Immature natural killer cell (primary cell): Measurements from ENCODE around the gene B3GNT7. TPM values are rescaled to one million over a fixed set of nuclear protein-coding genes. Genes with fewer than 3 reads are reported as not detected.

Source experiments
- DNase-seq, 3 donors: peaks; one replicate each; pipeline ENCODE4 v3.0.0; 2022; ENCODE audit warnings: mixed read lengths in 1 of 3
- H3K27ac Mint-ChIP-seq, 6 donors: one replicate each; pipeline ENCODE4 v1.8.0; 2020; ENCODE audit warnings: mixed read lengths in 6 of 6, mild to moderate bottlenecking in 5 of 6, inconsistent platforms in 4 of 6, moderate library complexity in 3 of 6
- H3K27me3 Mint-ChIP-seq, 3 donors: one replicate each; pipeline ENCODE4 v1.8.0; 2020 to 2021; ENCODE audit warnings: low read depth in 3 of 3, mild to moderate bottlenecking in 3 of 3, mixed read lengths in 3 of 3, moderate library complexity in 3 of 3, inconsistent platforms in 1 of 3
- H3K36me3 Mint-ChIP-seq, 3 donors: one replicate each; pipeline ENCODE4 v1.8.0; 2020; ENCODE audit warnings: mixed read lengths in 3 of 3, inconsistent platforms in 2 of 3, mild to moderate bottlenecking in 2 of 3
- H3K4me1 Mint-ChIP-seq, 2 donors: one replicate each; pipeline ENCODE4 v1.8.0; 2020; ENCODE audit warnings: inconsistent platforms in 2 of 2, mild to moderate bottlenecking in 2 of 2, mixed read lengths in 2 of 2, moderate library complexity in 1 of 2
- H3K4me3 Mint-ChIP-seq, 5 donors: one replicate each; pipeline ENCODE4 v1.8.0; 2020; ENCODE audit warnings: mild to moderate bottlenecking in 5 of 5, mixed read lengths in 5 of 5, inconsistent platforms in 3 of 5, moderate library complexity in 3 of 5
- H3K9me3 Mint-ChIP-seq, 6 donors: one replicate each; pipeline ENCODE4 v1.8.0; 2020; ENCODE audit warnings: mild to moderate bottlenecking in 6 of 6, mixed read lengths in 6 of 6, inconsistent platforms in 4 of 6, moderate library complexity in 3 of 6
- polyA plus RNA-seq, 3 donors: library from polyadenylated mRNA; unstranded; fragments of 300-500 nt; fragmentation: Illumina TruSeq; gene quantifications; one replicate each; pipeline ENCODE4 v1.2.3, GENCODE V29; 2021

B3GNT7 gene
- polyA plus RNA-seq, 3 donors from 2014 or later, result 5.8 to 8.9 (median 7.8) TPM

GRCh38 chr2:231450548-231450989 lies 55.1 kb downstream of the B3GNT7 start:
- no peak for DNase-seq
- Mint-ChIP-seq H3K9me3 (no peaks in the 10 kb centered on the region), H3K4me3 (no peak overlapping the region), H3K27ac (peak overlapping the region in 1 of 6 donors; percentile 56), H3K4me1 (peaks cover 5 to 13% of the 10 kb centered on the region in 2 donors), H3K36me3 (peaks cover 13 to 24% (median 16%) of the 10 kb centered on the region in 3 donors), H3K27me3 (peaks cover 15 to 29% (median 17%) of the 10 kb centered on the region in 3 donors)

Other genes with a start within 250 kb of the B3GNT7 start
- 1 to 10 TPM in 1 of 3 donors, under 1 TPM in 1, not detected in 1; 0.94 to 1.1 TPM for gene ARMC9, start 197.1 kb upstream of the B3GNT7 start, polyA plus RNA-seq
- 100 to 1,000 TPM; 110 to 602 (median 239) TPM for gene NCL, start 68.8 kb downstream of the B3GNT7 start, polyA plus RNA-seq
- gene NMUR1, start 134.7 kb downstream of the B3GNT7 start, polyA plus RNA-seq, result 10 to 100 TPM; 34.6 to 54.4 (median 37.2) TPM
- gene TEX44, start 197.2 kb downstream of the B3GNT7 start, polyA plus RNA-seq, result not detected